ENCODE measurements around the gene HOXD8. TPM values are rescaled to one million over a fixed set of nuclear protein-coding genes. Genes with fewer than 3 reads are reported as not detected.

The HOXD8 gene
- total RNA-seq, 1 donor from 2014 or later: not detected

DNA sequence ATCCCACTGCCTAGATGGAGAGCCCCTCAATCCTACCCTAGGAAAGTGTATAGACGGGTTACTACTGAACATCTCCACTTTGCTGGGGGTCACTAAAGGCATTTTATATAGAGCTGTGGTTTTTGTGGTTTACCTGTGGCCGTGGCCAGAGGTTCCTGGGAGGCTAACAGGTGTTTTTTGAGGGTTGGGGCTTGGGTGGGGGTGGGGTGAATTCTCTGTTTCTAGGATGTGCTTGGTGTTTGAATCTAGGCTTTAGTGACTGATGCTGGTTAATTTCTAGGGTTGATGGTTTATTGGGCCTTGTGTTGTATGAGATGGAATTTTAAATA lies 7.7 kb downstream of the HOXD8 start:
- Histone ChIP-seq H3K4me3 (no peak overlapping the region), H2AFZ (replicated peaks) (no peak overlapping the region), H3K9me3 (ENCODE audit: low read depth) (no peaks in the 10 kb centered on the region), H3K36me3 (no peaks in the 10 kb centered on the region), H3K27ac (no peak overlapping the region), H3K79me2 (ENCODE audit: low read depth) (no peaks in the 10 kb centered on the region), H3K27me3 (peaks cover 100% of the 10 kb centered on the region), H3K4me2 (no peak overlapping the region), H3K4me1 (no peaks in the 10 kb centered on the region), H4K20me1 (ENCODE audit: low read depth) (peaks cover 62% of the 10 kb centered on the region), H3K9ac (no peak overlapping the region), H3F3A (ENCODE audit: low read depth) (no peaks in the 10 kb centered on the region)
- TF ChIP-seq EZH2phosphoT487 (IDR thresholded peaks at IDR 0.05) (no peak), EZH2 (IDR thresholded peaks at IDR 0.05) (no peak)
- TF ChIP-seq, protein P1, sequence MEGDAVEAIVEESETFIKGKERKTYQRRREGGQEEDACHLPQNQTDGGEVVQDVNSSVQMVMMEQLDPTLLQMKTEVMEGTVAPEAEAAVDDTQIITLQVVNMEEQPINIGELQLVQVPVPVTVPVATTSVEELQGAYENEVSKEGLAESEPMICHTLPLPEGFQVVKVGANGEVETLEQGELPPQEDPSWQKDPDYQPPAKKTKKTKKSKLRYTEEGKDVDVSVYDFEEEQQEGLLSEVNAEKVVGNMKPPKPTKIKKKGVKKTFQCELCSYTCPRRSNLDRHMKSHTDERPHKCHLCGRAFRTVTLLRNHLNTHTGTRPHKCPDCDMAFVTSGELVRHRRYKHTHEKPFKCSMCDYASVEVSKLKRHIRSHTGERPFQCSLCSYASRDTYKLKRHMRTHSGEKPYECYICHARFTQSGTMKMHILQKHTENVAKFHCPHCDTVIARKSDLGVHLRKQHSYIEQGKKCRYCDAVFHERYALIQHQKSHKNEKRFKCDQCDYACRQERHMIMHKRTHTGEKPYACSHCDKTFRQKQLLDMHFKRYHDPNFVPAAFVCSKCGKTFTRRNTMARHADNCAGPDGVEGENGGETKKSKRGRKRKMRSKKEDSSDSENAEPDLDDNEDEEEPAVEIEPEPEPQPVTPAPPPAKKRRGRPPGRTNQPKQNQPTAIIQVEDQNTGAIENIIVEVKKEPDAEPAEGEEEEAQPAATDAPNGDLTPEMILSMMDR (IDR thresholded peaks at IDR 0.05): no peak
- Mint-ChIP-seq H3K27me3 (ENCODE audit: insufficient read depth, low read depth) (peaks cover 88% of the 10 kb centered on the region), H3K4me1 (peaks cover 4% of the 10 kb centered on the region), H3K36me3 (no peaks in the 10 kb centered on the region), H3K9me3 (peaks cover 14% of the 10 kb centered on the region), H3K27ac (no peak overlapping the region), H3K4me3 (peak overlapping the region; percentile 30)
- no peak for DNase-seq (ENCODE audit: low spot score)

DNA sequence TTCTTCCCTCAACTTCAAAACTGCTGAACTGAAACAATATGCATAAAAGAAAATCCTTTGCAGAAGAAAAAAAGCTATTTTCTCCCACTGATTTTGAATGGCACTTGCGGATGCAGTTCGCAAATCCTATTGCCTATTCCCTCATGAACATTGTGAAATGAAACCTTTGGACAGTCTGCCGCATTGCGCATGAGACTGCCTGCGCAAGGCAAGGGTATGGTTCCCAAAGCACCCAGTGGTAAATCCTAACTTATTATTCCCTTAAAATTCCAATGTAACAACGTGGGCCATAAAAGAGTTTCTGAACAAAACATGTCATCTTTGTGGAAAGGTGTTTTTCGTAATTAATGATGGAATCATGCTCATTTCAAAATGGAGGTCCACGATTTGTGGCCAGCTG lies 8.4 kb downstream of the HOXD8 start:
- Mint-ChIP-seq H3K4me1 (peaks cover 4% of the 10 kb centered on the region), H3K27me3 (ENCODE audit: insufficient read depth, low read depth) (peaks cover 83% of the 10 kb centered on the region), H3K4me3 (no peak overlapping the region), H3K27ac (no peak overlapping the region), H3K9me3 (peaks cover 12% of the 10 kb centered on the region), H3K36me3 (no peaks in the 10 kb centered on the region)
- no peak overlapping the region for H3K9ac ChIP-seq
- H3K27me3 ChIP-seq: peaks cover 100% of the 10 kb centered on the region
- no peak overlapping the region for H3K27ac ChIP-seq
- H3F3A ChIP-seq (ENCODE audit: low read depth): no peaks in the 10 kb centered on the region
- H3K4me2 ChIP-seq: no peak overlapping the region
- H4K20me1 ChIP-seq (ENCODE audit: low read depth): peaks cover 55% of the 10 kb centered on the region
- no peaks in the 10 kb centered on the region for H3K79me2 ChIP-seq (ENCODE audit: low read depth)
- DNase-seq (ENCODE audit: low spot score): no peak
- H3K9me3 ChIP-seq (ENCODE audit: low read depth): no peaks in the 10 kb centered on the region
- H2AFZ ChIP-seq (replicated peaks): no peak overlapping the region
- H3K4me3 ChIP-seq: no peak overlapping the region
- TF ChIP-seq EZH2phosphoT487 (IDR thresholded peaks at IDR 0.05) (no peak), EZH2 (IDR thresholded peaks at IDR 0.05) (no peak)
- TF ChIP-seq, protein P1 (IDR thresholded peaks at IDR 0.05): no peak
- no peaks in the 10 kb centered on the region for H3K36me3 ChIP-seq
- H3K4me1 ChIP-seq: no peaks in the 10 kb centered on the region

DNA sequence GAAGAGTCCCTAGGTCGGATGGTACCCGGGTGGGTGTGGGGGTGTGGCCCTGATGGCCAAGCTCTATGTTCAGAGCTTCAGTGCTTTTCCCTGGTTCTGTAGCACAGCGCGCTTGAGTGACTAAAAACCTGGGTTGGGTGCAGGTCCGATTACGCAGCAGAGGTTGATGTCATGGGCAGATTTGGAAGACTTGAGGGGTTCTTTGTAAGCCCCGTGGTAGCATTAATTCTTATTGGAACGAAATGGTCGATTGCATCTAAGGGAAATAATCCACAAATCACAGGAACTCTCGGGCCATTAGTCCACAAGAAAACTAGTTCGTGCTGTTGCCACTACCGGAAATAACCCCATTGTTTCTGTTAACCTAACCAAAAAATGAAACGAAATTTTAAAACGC lies 9.0 kb downstream of the HOXD8 start:
- Histone ChIP-seq H3K9me3 (ENCODE audit: low read depth) (no peaks in the 10 kb centered on the region), H4K20me1 (ENCODE audit: low read depth) (peaks cover 49% of the 10 kb centered on the region), H3K9ac (no peak overlapping the region), H3K79me2 (ENCODE audit: low read depth) (no peaks in the 10 kb centered on the region), H3K4me2 (no peak overlapping the region), H3K27me3 (peaks cover 100% of the 10 kb centered on the region), H2AFZ (replicated peaks) (no peak overlapping the region), H3K36me3 (no peaks in the 10 kb centered on the region), H3K27ac (no peak overlapping the region), H3F3A (ENCODE audit: low read depth) (no peaks in the 10 kb centered on the region), H3K4me1 (no peaks in the 10 kb centered on the region), H3K4me3 (no peak overlapping the region)
- Mint-ChIP-seq H3K27me3 (ENCODE audit: insufficient read depth, low read depth) (peaks cover 80% of the 10 kb centered on the region), H3K4me1 (peaks cover 4% of the 10 kb centered on the region), H3K36me3 (no peaks in the 10 kb centered on the region), H3K9me3 (peaks cover 12% of the 10 kb centered on the region), H3K27ac (no peak overlapping the region), H3K4me3 (no peak overlapping the region)
- no peak for DNase-seq (ENCODE audit: low spot score)
- TF ChIP-seq EZH2phosphoT487 (IDR thresholded peaks at IDR 0.05) (no peak), EZH2 (IDR thresholded peaks at IDR 0.05) (peak; percentile 51)

DNA sequence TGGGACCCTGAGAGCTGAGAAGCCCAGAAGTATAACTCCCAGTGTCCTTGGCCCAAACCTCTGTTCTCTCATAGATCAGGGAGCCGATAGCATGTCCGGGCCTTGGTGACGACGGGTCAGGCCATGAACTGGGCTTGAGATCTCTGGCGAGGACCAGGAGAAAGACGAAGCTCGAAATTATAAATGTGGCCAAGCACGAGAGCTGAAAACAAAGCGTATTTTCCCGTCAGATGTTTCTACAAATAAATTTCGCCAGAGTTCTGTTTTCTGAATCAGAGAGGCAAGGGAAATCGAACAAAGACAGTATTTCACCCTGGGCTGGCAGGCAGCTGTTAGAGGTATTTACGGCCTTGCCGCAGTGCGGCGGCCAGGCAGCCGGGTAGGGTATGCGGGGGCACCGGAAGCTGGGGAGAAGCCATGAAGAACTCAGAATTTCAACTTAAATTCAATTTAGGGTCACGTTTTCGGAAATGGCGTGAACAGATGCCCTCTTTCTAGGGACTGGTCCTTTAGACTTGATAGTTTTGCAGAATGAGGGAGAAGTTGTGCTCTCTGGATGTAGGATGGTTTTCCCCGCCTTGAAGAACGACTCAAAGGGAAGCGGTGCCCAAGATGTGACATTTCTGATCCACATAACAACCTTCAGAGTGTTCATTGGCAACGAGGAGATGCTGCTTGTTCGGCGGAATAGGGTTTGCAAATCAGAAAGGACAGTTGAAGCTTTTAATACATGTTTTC lies 9.6 kb downstream of the HOXD8 start:
- peak; percentile 63 for TF ChIP-seq EZH2 (IDR thresholded peaks at IDR 0.05)
- no peak for TF ChIP-seq EZH2phosphoT487 (IDR thresholded peaks at IDR 0.05)
- Histone ChIP-seq H3F3A (ENCODE audit: low read depth) (no peaks in the 10 kb centered on the region), H3K4me1 (no peaks in the 10 kb centered on the region), H3K79me2 (ENCODE audit: low read depth) (no peaks in the 10 kb centered on the region), H3K4me2 (no peak overlapping the region), H3K4me3 (no peak overlapping the region), H3K9ac (no peak overlapping the region), H2AFZ (replicated peaks) (no peak overlapping the region), H3K36me3 (no peaks in the 10 kb centered on the region), H4K20me1 (ENCODE audit: low read depth) (peaks cover 44% of the 10 kb centered on the region), H3K27me3 (peaks cover 100% of the 10 kb centered on the region), H3K27ac (no peak overlapping the region), H3K9me3 (ENCODE audit: low read depth) (no peaks in the 10 kb centered on the region)
- H3K4me3 Mint-ChIP-seq: no peak overlapping the region
- H3K4me1 Mint-ChIP-seq: peaks cover 4% of the 10 kb centered on the region
- no peak overlapping the region for H3K27ac Mint-ChIP-seq
- no peak for DNase-seq (ENCODE audit: low spot score)
- H3K27me3 Mint-ChIP-seq (ENCODE audit: insufficient read depth, low read depth): peaks cover 79% of the 10 kb centered on the region
- peaks cover 12% of the 10 kb centered on the region for H3K9me3 Mint-ChIP-seq
- H3K36me3 Mint-ChIP-seq: no peaks in the 10 kb centered on the region

All from neural progenitor cell (in vitro differentiated cells).